Body of pancreas (tissue), 4 donors: ENCODE results near the gene SHISA5. TPM values are rescaled to one million over a fixed set of nuclear protein-coding genes. Genes with fewer than 3 reads are reported as not detected.
"Not testable (repeated sequence)": the region's sequence is repeated elsewhere in the genome, so short reads cannot be mapped to it uniquely, and the experiment has no call there.

ENCODE experiments used
- ATAC-seq: fragments of 150-250 bp; one replicate; pipeline ENCODE4 v1.9.1; 2016
- DNase-seq, 4 donors: peaks; one replicate each; pipeline ENCODE4 v3.0.0-alpha.2; 2019
- H3K27ac ChIP-seq, 4 donors: fragments of 200-600 bp; sonication (generic); 1 replicate in 3 of 4; 2 replicates in 1 of 4; pipeline versions ENCODE4 v1.5.1 to v1.6.1; 2016 to 2019; ENCODE audit warnings: mild to moderate bottlenecking in 1 of 4, mixed read lengths in 1 of 4, moderate library complexity in 1 of 4
- H3K27me3 ChIP-seq, 2 donors: fragments of 200-600 bp; sonication (generic); one replicate each; pipeline ENCODE4 v1.6.0; 2016; ENCODE audit warnings: mild to moderate bottlenecking in 1 of 2
- H3K36me3 ChIP-seq, 2 donors: fragments of 200-600 bp; sonication (generic); replicated peaks in 1 of 2; 2 replicates each; pipeline ENCODE4 v1.5.1; 2016; ENCODE audit warnings: low read depth in 2 of 2; ENCODE audit not compliant: insufficient read depth in 1 of 2
- H3K4me1 ChIP-seq: fragments of 200-600 bp; sonication (generic); one replicate; pipeline ENCODE4 v1.6.0; 2016
- H3K4me3 ChIP-seq, 2 donors: fragments of 200-600 bp; sonication (generic); 1 replicate in 1 of 2; 2 replicates in 1 of 2; pipeline ENCODE4 v1.5.1; 2016 to 2019
- H3K9me3 ChIP-seq, 3 donors: fragments of 200-600 bp; sonication (generic); 1 replicate in 2 of 3; 2 replicates in 1 of 3; pipeline ENCODE4 v1.5.1; 2016
- CTCF ChIP-seq, 7 experiments: fragments of 450-650 bp in 4 of 7; fragments of 200-600 bp in 3 of 7; sonication (generic) in 3 of 7; IDR thresholded peaks; one replicate each; pipeline ENCODE4 v1.5.1; 2016 to 2019; ENCODE audit warnings: antibody characterized with exemption in 7 of 7
- POLR2A ChIP-seq, 3 donors: fragments of 450-650 bp; IDR thresholded peaks; one replicate each; pipeline ENCODE4 v1.6.1; 2016; ENCODE audit warnings: antibody characterized with exemption in 3 of 3, mild to moderate bottlenecking in 2 of 3
- WGBS, 2 donors: methylation state at CpG; one replicate each; pipeline ENCODE4 v1.1.5; 2017; 5-methylcytosine and 5-hydroxymethylcytosine counted together
- intact Hi-C: fragments of 100-400 bp; cut with DNase I; formaldehyde crosslinking; loops from one replicate; pipeline ENCODE4 v1.15.1; 2023
- total RNA-seq, 2 donors: library from RNA; depleted of rRNA; stranded (reverse); fragments of >200 nt; gene quantifications; one replicate each; pipeline ENCODE4 v1.1.0, GENCODE V29; 2016

SHISA5 gene
- total RNA-seq = 10 to 100 TPM; 46.5 to 48.5 TPM

- Histone ChIP-seq H3K9me3 (no peaks in the 10 kb centered on the region), H3K4me1 (peaks cover 31% of the 10 kb centered on the region), H3K27ac (peak within 1 kb of the TSS; percentile 60 to 82 (median 70)), H3K4me3 (peak within 1 kb of the TSS; percentile 4 to 24), H3K27me3 (no peaks in the 10 kb centered on the region), H3K36me3 (no peaks in the 10 kb centered on the region)
- intact Hi-C loops = no loop called here
- ATAC-seq = peak; percentile 75
- TF ChIP-seq POLR2A (IDR thresholded peaks at IDR 0.05) (peak; percentile 18 to 50 (median 41)), CTCF (IDR thresholded peaks at IDR 0.05) (no peak)
- peak; percentile 69 to 74 (median 74) for DNase-seq
- 0 to 1% methylated on average over 22 to 65 of the region's 66 CpGs for WGBS, 2 donors
Observed at GRCh38 chr3:48504051-48504946, at the start of gene SHISA5. Gene SHISA5 (minus strand): TSS chr3:48504174. CDS start chr3:48504094, 80 bp downstream.

GRCh38 chr3:48553361-48553760 lies 49.4 kb upstream of the SHISA5 start:
- ATAC-seq (no peak), DNase-seq (no peak)
- intact Hi-C loops = no loop called here
- TF ChIP-seq CTCF (IDR thresholded peaks at IDR 0.05) (no peak), POLR2A (IDR thresholded peaks at IDR 0.05) (no peak)
- peak overlapping the region; percentile 81 to 93 (median 88) for H3K27ac ChIP-seq
- no peak overlapping the region for H3K4me3 ChIP-seq
- WGBS, 2 donors = 68 to 81% methylated on average over 5 of the region's 5 CpGs
- H3K36me3 ChIP-seq = no peaks in the 10 kb centered on the region
- H3K27me3 ChIP-seq = no peaks in the 10 kb centered on the region
- no peaks in the 10 kb centered on the region for H3K9me3 ChIP-seq
- peaks cover 81% of the 10 kb centered on the region for H3K4me1 ChIP-seq

- intact Hi-C loops = no loop called here
- Histone ChIP-seq H3K4me1 (peaks cover 70% of the 10 kb centered on the region), H3K36me3 (no peaks in the 10 kb centered on the region), H3K27ac (peak overlapping the region; percentile 81 to 93 (median 88)), H3K27me3 (no peaks in the 10 kb centered on the region), H3K4me3 (no peak overlapping the region), H3K9me3 (no peaks in the 10 kb centered on the region)
- peak; percentile 89 to 94 (median 93) for DNase-seq
- no peak for TF ChIP-seq CTCF (IDR thresholded peaks at IDR 0.05)
- TF ChIP-seq POLR2A (IDR thresholded peaks at IDR 0.05) = peak in 2 of 3 donors; percentile 40 to 45
- 22 to 32% methylated on average over 13 to 14 of the region's 14 CpGs for WGBS, 2 donors
- ATAC-seq = peak; percentile 54
Observed at GRCh38 chr3:48552111-48552951, 48.4 kb upstream of the SHISA5 start.

GRCh38 chr3:48551651-48552050 lies 47.7 kb upstream of the SHISA5 start:
- H3K36me3 ChIP-seq, ATAC-seq, intact Hi-C loops, H3K9me3 ChIP-seq, H3K4me3 ChIP-seq, DNase-seq, H3K27me3 ChIP-seq: not testable (repeated sequence)
- Histone ChIP-seq H3K27ac (peak overlapping the region; percentile 81 to 93 (median 88)), H3K4me1 (peaks cover 67% of the 10 kb centered on the region)
- 59 to 86% methylated on average over 6 to 7 of the region's 7 CpGs for WGBS, 2 donors
